ENCODE results near the gene SUGCT. TPM values are rescaled to one million over a fixed set of nuclear protein-coding genes. Genes with fewer than 3 reads are reported as not detected.
"Not testable (repeated sequence)": the region's sequence is repeated elsewhere in the genome, so short reads cannot be mapped to it uniquely, and the experiment has no call there.

SUGCT gene
- total RNA-seq, 3 donors from 2014 or later (not counting 1 experiment from before 2014, with no cell fraction given) = 0.40 to 0.59 TPM; not detected in 1

DNA sequence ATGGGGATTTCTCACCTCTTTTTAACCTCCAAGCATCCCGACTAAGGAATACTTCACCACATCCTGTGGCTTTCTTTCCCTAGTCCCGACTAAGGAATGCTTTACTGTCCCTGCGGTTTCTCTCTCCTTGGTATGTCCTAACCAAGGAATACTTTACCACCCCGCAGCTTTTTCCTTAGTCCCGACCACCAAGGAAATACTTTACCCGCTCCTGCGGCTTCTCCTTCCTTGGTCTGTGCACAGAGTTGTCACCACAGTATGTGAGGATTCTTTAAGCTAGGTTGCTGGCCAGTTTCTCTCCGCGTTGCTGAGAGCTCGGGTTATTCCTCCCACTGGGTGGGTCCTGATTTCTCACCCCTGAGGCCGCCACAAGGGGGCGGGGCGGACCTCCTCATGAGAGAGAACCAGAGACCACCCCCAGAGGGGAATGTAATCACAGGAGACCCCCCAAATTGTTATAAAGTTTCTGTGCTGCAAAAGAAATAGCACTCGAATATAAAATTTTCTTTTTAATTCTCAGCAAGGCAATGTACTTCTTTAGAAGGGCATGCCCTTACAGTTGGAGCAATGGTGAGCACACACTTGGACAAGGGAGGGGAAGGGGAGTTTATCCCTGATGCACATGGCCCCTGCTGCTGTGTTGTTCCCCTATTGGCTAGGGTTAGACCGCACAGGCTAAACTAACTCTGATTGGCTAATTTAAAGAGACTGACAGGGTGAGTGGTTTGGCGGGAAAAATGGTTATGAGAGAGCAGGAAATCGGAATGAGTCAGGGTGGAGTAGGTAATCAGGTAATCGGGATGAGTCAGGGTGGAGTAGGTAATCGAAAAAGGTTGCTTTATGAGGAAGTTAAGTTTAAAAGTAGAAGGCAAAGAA, 12.8 kb downstream of the SUGCT start:
- 84% methylated on average over 18 of the region's 19 CpGs for WGBS (ENCODE audit: insufficient coverage)
- no peak for DNase-seq
- H3K4me1 Mint-ChIP-seq = no peaks in the 10 kb centered on the region
- H3K9me3 Mint-ChIP-seq = no peaks in the 10 kb centered on the region
- no peak overlapping the region for H3K27ac Mint-ChIP-seq
- H3K27me3 Mint-ChIP-seq (ENCODE audit: low read depth in 2 of 2) = peaks cover 17 to 22% of the 10 kb centered on the region in 2 donors
- no peak overlapping the region for H3K4me3 ChIP-seq (ENCODE audit: low read length)
- H3K4me1 ChIP-seq (ENCODE audit: control insufficient read depth, insufficient read depth, low read length) = no peaks in the 10 kb centered on the region
- intact Hi-C loops (cut with micrococcal nuclease) = no loop called here
- no peaks in the 10 kb centered on the region for H3K9me3 ChIP-seq (ENCODE audit: control insufficient read depth, insufficient read depth, low read length)
- no peaks in the 10 kb centered on the region for H3K36me3 ChIP-seq (ENCODE audit: control insufficient read depth, insufficient read depth, low read length)
- H3K27me3 ChIP-seq (ENCODE audit: control insufficient read depth, insufficient read depth, low read length) = peaks cover 2% of the 10 kb centered on the region
- no peak overlapping the region for H3K27ac ChIP-seq (ENCODE audit: low read length)
- no peak for ATAC-seq
- no peak overlapping the region for H3K4me3 Mint-ChIP-seq
- no peaks in the 10 kb centered on the region for H3K36me3 Mint-ChIP-seq
- TF ChIP-seq, protein P1, sequence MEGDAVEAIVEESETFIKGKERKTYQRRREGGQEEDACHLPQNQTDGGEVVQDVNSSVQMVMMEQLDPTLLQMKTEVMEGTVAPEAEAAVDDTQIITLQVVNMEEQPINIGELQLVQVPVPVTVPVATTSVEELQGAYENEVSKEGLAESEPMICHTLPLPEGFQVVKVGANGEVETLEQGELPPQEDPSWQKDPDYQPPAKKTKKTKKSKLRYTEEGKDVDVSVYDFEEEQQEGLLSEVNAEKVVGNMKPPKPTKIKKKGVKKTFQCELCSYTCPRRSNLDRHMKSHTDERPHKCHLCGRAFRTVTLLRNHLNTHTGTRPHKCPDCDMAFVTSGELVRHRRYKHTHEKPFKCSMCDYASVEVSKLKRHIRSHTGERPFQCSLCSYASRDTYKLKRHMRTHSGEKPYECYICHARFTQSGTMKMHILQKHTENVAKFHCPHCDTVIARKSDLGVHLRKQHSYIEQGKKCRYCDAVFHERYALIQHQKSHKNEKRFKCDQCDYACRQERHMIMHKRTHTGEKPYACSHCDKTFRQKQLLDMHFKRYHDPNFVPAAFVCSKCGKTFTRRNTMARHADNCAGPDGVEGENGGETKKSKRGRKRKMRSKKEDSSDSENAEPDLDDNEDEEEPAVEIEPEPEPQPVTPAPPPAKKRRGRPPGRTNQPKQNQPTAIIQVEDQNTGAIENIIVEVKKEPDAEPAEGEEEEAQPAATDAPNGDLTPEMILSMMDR (IDR thresholded peaks at IDR 0.05) = no peak

DNA sequence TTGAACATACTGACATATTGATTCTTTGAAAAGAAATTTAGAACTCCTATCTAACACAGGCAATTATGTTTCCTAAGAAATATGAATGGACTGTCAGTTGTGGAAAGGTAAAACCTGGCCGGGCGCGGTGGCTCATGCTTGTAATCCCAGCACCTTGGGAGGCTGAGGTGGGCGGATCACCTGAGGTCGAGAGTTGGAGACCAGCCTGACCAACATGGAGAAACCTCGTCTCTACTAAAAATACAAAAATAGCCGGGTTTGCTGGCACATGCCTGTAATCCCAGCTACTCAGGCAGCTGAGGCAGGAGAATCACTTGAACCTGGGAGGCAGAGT, 13.4 kb downstream of the SUGCT start:
- H3K4me1 Mint-ChIP-seq; H3K9me3 ChIP-seq (ENCODE audit: control insufficient read depth, insufficient read depth, low read length); H3K4me3 ChIP-seq (ENCODE audit: low read length); intact Hi-C loops (cut with micrococcal nuclease); H3K36me3 ChIP-seq (ENCODE audit: control insufficient read depth, insufficient read depth, low read length); H3K36me3 Mint-ChIP-seq; H3K27ac Mint-ChIP-seq; H3K4me3 Mint-ChIP-seq; ATAC-seq; H3K27ac ChIP-seq (ENCODE audit: low read length); H3K4me1 ChIP-seq (ENCODE audit: control insufficient read depth, insufficient read depth, low read length); H3K9me3 Mint-ChIP-seq; DNase-seq; H3K27me3 ChIP-seq (ENCODE audit: control insufficient read depth, insufficient read depth, low read length): not testable (repeated sequence)
- peaks cover 17 to 21% of the 10 kb centered on the region in 2 donors for H3K27me3 Mint-ChIP-seq (ENCODE audit: low read depth in 2 of 2)
- WGBS (ENCODE audit: insufficient coverage) = 92% methylated on average over 7 of the region's 7 CpGs

DNA sequence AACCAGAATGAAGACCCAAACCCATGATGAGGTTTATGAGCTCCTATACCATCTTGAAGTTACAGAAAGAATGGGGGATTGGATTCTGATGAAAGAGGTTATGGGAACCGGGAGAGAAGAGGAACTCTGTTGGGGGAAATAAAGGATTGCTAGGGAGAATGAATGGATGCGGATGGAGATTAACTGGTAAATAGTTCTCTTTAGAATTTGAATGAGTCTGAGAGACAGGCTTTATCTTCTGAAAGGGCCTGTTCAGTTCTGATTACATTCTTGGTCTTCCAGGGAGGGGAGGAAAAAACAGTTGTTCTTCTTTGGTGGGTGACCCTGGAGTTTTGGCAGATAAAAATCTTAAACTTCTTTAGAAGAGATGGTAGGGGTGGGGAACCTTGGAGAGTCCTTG, 13.9 kb downstream of the SUGCT start:
- TF ChIP-seq, protein P1 (IDR thresholded peaks at IDR 0.05) = no peak
- H3K4me3 Mint-ChIP-seq = no peak overlapping the region
- H3K9me3 Mint-ChIP-seq = no peaks in the 10 kb centered on the region
- no peak overlapping the region for H3K4me3 ChIP-seq (ENCODE audit: low read length)
- H3K27ac Mint-ChIP-seq = no peak overlapping the region
- no peak overlapping the region for H3K27ac ChIP-seq (ENCODE audit: low read length)
- H3K9me3 ChIP-seq (ENCODE audit: control insufficient read depth, insufficient read depth, low read length) = no peaks in the 10 kb centered on the region
- no peak for ATAC-seq
- no peaks in the 10 kb centered on the region for H3K4me1 Mint-ChIP-seq
- no peaks in the 10 kb centered on the region for H3K4me1 ChIP-seq (ENCODE audit: control insufficient read depth, insufficient read depth, low read length)
- peaks cover 2% of the 10 kb centered on the region for H3K27me3 ChIP-seq (ENCODE audit: control insufficient read depth, insufficient read depth, low read length)
- intact Hi-C loops (cut with micrococcal nuclease) = no loop called here
- no peaks in the 10 kb centered on the region for H3K36me3 Mint-ChIP-seq
- H3K36me3 ChIP-seq (ENCODE audit: control insufficient read depth, insufficient read depth, low read length) = no peaks in the 10 kb centered on the region
- no peak for DNase-seq
- H3K27me3 Mint-ChIP-seq (ENCODE audit: low read depth in 2 of 2) = peaks cover 13 to 16% of the 10 kb centered on the region in 2 donors
- 81% methylated on average over 2 of the region's 2 CpGs for WGBS (ENCODE audit: insufficient coverage)

DNA sequence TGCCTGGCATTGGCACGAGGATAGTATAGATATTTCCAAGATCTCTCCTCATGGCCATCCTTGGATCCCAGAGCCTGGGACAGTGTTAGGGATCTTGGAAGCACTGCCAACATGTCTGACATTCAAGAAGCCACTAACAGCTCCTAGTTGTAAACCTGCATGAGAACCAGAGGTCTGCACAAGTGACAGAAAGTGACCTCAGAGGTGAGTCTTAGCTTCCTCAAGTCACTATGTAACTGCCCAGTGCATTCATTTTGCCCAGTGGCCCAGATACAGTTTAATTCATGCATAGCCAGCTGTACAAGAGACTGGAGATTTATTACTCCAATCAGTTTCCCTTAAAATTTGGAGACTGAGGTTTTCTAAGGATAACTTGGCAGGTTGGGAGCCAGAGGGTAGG, 16.7 kb downstream of the SUGCT start:
- no peak for ATAC-seq
- H3K36me3 ChIP-seq (ENCODE audit: control insufficient read depth, insufficient read depth, low read length) = no peaks in the 10 kb centered on the region
- H3K27ac Mint-ChIP-seq = no peak overlapping the region
- TF ChIP-seq, protein P1 (IDR thresholded peaks at IDR 0.05) = no peak
- H3K4me3 ChIP-seq (ENCODE audit: low read length) = no peak overlapping the region
- H3K36me3 Mint-ChIP-seq = no peaks in the 10 kb centered on the region
- H3K27ac ChIP-seq (ENCODE audit: low read length) = no peak overlapping the region
- no peaks in the 10 kb centered on the region for H3K9me3 ChIP-seq (ENCODE audit: control insufficient read depth, insufficient read depth, low read length)
- DNase-seq = no peak
- H3K4me1 Mint-ChIP-seq = no peaks in the 10 kb centered on the region
- H3K27me3 Mint-ChIP-seq (ENCODE audit: low read depth in 2 of 2) = peaks cover 0 to 8% of the 10 kb centered on the region in 2 donors
- H3K4me1 ChIP-seq (ENCODE audit: control insufficient read depth, insufficient read depth, low read length) = no peaks in the 10 kb centered on the region
- intact Hi-C loops (cut with micrococcal nuclease) = no loop called here
- peaks cover 2% of the 10 kb centered on the region for H3K27me3 ChIP-seq (ENCODE audit: control insufficient read depth, insufficient read depth, low read length)
- no peaks in the 10 kb centered on the region for H3K9me3 Mint-ChIP-seq
- 86% methylated on average over 1 of the region's 1 CpG for WGBS (ENCODE audit: insufficient coverage)
- no peak overlapping the region for H3K4me3 Mint-ChIP-seq
